Umbilical cord (tissue), 2 donors: ENCODE measurements around the gene LAMC2. TPM values are rescaled to one million over a fixed set of nuclear protein-coding genes. Genes with fewer than 3 reads are reported as not detected.

Experiments used
- DNase-seq: peaks from one replicate; pipeline ENCODE4 v3.0.0-alpha.2; 2015; ENCODE audit warnings: low spot score
- total RNA-seq: library from RNA; depleted of rRNA; stranded (reverse); fragments of >200 nt; gene quantifications from one replicate; pipeline ENCODE4 v1.2.3, GENCODE V29; 2014; ENCODE audit warnings: low replicate concordance; ENCODE audit not compliant: insufficient read depth

LAMC2 gene
- total RNA-seq, 1 donor from 2014 or later: 34.2 TPM

DNA sequence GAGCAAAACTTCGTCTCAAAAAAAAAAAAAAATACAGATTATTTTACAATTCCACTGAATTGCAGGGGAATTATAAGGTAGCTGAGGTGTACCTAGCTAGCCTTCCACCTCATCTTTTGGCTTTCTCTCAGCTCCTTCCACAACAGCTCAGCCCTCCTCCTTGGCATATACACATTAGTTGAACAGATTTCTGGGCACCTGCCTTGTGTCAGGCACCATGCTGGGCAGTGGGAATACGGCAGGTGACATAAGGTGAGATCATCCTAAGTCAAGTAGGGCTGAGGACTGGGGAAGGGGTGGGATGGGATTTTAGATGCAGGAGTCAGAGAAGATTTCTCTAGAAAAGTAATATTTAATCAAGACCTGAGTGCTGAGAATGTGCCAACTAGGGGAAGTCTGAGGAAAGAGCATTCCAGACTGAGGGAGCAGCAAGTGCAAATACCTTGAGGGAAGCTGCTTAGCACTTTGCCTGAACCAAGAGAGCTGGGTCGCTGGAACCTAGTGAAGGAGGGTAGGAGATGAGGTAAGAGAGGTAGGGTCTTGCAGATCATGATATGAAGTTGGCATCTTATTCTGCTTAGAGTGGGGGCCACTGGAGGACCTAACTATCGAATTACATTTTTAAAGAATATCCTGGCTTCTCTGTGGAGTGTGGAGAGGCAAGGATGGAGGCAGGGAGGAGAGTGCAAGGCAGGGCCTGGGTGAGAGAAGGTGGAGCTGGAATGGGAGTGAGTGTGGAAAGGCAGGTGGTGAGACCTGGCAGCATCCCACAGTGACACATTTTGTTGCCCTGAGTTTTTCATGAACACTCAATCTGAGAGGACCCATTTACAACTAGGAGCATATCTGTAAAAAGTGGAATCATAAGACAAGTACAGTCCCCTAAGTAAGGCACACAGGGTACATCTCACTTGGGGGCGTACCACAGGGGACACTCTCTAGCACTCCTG lies 28.2 kb downstream of the LAMC2 start:
- no peak for DNase-seq

GRCh38 chr1:183215076-183215720 lies 29.1 kb downstream of the LAMC2 start:
- no peak for DNase-seq

DNA sequence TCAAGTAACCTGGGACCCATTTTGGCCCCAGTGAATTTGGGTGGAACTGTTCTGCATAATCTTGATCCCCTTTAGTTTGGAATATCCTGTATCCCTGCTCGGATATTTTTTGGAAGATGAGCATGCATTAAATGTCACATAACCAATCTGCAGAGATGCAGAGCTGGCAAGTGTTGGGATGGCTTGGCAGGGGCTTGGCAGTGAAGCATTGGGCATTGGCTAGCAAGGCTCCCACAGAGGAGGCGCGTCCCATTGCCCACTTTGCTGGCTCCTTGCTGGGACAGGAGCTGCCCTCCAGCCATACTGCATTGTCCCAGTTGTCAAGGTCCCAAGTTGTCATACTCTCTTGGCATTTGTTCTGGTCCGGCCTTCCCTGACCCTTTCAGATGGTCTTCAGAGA lies 29.9 kb downstream of the LAMC2 start:
- DNase-seq: no peak

- DNase-seq: no peak
Measured at GRCh38 chr1:183218027-183218618, 32.1 kb downstream of the LAMC2 start.

GRCh38 chr1:183218971-183219615 lies 33.0 kb downstream of the LAMC2 start:
- peak; percentile 89 for DNase-seq

DNA sequence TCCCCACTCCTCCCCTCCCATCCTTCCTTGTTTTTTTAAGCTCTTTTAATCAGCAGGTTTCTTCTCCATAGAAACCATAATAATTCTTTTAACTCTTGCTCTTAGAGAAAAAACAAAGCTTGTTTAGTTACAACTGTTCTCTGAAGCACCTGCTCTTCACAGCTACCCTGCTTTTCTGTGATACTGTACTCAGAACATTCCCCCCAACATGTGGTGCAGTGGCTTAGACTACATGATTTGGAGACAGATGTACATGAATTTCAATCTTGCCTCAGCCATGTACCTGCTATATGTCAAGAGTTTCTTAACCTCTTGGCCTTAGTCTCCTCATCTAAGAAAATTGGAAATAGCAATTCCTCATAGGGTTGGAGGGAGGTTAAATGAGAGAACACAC lies 33.5 kb downstream of the LAMC2 start:
- no peak for DNase-seq

DNA sequence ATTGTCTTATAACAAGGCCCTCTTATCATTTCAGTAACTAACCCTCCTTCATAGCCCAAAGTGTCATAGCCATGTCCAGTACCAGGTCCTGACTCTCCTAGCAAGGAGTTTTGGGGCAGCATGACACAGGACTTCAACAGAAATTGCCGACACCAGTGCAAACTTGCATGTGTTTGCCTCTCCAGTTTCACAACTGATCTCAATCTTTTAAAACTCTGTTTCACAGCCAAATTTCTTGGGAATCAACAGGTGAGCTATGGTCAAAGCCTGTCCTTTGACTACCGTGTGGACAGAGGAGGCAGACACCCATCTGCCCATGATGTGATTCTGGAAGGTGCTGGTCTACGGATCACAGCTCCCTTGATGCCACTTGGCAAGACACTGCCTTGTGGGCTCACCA lies 36.8 kb downstream of the LAMC2 start:
- no peak for DNase-seq

GRCh38 chr1:183223467-183223866 lies 37.4 kb downstream of the LAMC2 start:
- no peak for DNase-seq

- DNase-seq: no peak
Measured at GRCh38 chr1:183226361-183226760, 40.3 kb downstream of the LAMC2 start.

GRCh38 chr1:183226963-183227362 lies 40.9 kb downstream of the LAMC2 start:
- DNase-seq: no peak

DNA sequence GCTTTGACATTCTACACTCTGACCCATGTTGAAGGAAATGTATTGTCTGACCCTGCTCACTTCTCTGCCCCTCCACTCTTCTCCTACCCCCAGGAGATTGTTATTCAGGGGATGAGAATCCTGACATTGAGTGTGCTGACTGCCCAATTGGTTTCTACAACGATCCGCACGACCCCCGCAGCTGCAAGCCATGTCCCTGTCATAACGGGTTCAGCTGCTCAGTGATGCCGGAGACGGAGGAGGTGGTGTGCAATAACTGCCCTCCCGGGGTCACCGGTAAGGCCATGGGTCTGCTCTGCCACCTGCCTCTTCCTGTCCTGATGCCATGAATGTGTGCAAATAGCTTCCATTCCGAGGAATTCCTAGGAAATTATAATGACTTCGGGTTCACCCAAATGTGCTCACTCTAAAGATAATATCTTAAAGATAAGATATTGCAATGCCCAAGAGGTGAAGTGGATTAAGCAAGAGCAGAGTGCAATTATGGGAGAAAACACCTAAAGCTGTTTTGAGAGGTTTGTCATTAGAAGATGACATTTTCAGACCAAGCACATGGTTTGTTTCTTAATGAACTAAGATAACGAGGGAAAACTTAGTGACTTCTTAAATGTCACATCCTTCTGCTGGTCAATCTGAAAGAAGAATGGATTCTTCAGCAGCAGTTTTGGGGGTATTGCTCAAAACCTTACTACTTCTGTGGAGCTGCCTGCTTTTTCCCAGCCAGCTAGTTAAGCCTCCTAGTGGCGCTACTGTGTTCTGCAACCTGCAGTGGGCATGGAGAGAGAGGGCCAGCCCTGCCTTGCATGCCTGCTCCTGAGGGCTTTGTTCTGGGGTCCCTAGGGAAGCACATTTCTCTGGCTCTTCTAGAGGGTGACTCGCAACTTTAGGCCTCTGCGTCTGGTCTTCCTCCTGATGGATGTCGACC lies 41.6 kb downstream of the LAMC2 start:
- DNase-seq: peak; percentile 46

GRCh38 chr1:183228347-183229220 lies 42.5 kb downstream of the LAMC2 start:
- DNase-seq: no peak

DNA sequence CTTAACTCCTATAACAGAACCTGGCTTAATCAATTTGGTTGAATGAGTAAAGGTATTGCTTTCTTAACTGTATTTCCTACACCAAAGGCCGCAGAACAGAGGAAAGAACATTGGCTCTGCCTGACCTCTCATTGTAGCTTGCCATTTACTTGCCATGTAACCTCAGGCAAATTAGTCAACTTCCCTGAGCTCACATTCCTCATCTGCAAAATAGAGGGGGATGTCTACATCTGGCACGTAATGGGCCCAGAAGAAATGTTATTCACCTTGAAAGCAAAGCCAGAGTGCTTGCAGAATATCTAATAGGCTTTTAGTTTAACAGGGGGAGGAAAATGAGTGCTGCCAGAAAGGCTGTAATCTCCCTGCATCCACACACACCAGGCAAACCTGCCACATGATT lies 44.3 kb downstream of the LAMC2 start:
- no peak for DNase-seq

DNA sequence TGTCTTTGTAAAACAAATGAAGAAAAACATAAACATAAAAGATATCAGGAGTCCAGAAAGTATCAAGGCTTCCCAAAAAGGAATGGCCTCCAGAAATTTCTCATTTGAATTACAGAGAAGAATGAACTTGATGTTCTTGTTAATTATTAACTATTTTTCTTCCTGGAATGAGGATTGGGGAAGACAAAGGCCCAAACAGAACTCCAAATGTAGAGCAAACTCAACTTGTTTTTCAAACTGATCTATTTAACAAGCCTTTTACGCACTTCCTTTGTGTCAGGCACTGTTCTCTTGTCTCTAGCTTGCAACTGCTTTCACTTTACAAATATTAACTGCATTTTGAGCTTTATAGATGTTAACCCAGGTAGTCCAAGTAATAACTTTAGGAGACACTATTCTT lies 45.5 kb downstream of the LAMC2 start:
- DNase-seq: no peak

DNA sequence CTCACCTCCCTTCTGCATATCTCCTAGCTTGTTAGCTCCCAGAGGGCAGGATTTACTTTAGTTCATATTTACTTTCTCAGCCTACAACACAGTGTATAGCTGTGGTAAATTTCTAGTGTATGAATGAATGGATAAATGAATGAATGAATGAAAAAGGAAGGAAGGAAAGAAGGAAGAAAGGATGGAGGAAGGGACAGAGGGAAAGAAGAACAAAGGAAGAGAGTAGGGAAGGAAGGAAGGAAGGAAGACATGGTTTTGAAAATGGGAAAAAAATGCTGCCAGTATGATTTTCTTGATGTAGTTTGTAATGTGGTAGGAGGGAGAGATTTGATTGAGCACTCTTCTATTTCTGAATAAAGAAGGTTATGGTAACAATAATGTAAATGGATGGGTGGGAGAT lies 47.0 kb downstream of the LAMC2 start:
- no peak for DNase-seq

GRCh38 chr1:183234660-183235476 lies 48.8 kb downstream of the LAMC2 start:
- peak; percentile 96 for DNase-seq

DNA sequence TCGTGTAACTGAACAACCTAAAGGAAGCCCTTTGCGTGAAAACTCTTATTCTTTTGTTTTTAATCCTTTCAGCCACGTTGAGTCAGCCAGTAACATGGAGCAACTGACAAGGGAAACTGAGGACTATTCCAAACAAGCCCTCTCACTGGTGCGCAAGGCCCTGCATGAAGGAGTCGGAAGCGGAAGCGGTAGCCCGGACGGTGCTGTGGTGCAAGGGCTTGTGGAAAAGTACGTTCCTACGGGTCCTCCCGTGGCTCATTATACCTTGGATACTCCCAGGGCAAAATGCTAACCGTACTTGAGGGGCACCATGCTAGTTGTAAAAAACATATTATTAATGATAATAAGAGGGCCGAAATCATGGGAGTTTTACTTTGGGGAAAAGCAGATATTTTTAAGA lies 49.4 kb downstream of the LAMC2 start:
- DNase-seq: no peak

GRCh38 chr1:183236158-183236725 lies 50.2 kb downstream of the LAMC2 start:
- no peak for DNase-seq

GRCh38 chr1:183237046-183237445 lies 51.0 kb downstream of the LAMC2 start:
- no peak for DNase-seq
